ENCODE data around the gene OR51I2. TPM values are rescaled to one million over a fixed set of nuclear protein-coding genes. Genes with fewer than 3 reads are reported as not detected.

The OR51I2 gene, protein sequence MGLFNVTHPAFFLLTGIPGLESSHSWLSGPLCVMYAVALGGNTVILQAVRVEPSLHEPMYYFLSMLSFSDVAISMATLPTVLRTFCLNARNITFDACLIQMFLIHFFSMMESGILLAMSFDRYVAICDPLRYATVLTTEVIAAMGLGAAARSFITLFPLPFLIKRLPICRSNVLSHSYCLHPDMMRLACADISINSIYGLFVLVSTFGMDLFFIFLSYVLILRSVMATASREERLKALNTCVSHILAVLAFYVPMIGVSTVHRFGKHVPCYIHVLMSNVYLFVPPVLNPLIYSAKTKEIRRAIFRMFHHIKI
- total RNA-seq: not detected

DNA sequence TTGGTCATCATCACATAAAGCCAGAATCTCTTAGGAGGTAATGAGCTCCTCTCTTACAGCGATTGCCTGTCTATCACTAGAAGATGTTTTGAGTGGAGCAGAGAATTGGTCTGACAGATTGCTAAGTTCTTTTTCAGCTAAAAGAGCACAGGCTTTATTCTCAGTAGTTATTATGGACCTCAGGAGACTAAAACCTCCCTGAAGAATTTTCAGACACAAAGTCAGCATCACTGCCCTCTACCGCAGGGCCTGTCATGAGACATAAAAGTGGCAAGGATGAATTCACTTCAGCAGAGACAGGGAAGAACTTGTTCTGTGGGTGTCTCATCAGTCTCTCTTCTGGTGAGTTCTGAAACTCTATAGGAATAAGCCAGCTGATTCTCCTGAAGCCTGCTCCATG is at the start of gene OR51I2:
Gene OR51I2, plus strand, starts transcription at position 301 of the 400 bp plus-strand sequence. CDS start 4,166 bp downstream, outside the sequence.
- DNase-seq: no peak
- no peak within 1 kb of the TSS for H3K27ac ChIP-seq
- H3K4me3 ChIP-seq: no peak within 1 kb of the TSS
- H3K9ac ChIP-seq (ENCODE audit: low read depth in 2 of 2, low read length in 2 of 2): no peak within 1 kb of the TSS
- no peaks in the 10 kb centered on the region for H3K4me1 ChIP-seq
- intact Hi-C loops (cut with DNase I): no loop called here
- H3K27me3 ChIP-seq: no peaks in the 10 kb centered on the region
- H3K36me3 ChIP-seq: no peaks in the 10 kb centered on the region
- TF ChIP-seq, protein P1, sequence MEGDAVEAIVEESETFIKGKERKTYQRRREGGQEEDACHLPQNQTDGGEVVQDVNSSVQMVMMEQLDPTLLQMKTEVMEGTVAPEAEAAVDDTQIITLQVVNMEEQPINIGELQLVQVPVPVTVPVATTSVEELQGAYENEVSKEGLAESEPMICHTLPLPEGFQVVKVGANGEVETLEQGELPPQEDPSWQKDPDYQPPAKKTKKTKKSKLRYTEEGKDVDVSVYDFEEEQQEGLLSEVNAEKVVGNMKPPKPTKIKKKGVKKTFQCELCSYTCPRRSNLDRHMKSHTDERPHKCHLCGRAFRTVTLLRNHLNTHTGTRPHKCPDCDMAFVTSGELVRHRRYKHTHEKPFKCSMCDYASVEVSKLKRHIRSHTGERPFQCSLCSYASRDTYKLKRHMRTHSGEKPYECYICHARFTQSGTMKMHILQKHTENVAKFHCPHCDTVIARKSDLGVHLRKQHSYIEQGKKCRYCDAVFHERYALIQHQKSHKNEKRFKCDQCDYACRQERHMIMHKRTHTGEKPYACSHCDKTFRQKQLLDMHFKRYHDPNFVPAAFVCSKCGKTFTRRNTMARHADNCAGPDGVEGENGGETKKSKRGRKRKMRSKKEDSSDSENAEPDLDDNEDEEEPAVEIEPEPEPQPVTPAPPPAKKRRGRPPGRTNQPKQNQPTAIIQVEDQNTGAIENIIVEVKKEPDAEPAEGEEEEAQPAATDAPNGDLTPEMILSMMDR (IDR thresholded peaks at IDR 0.05): no peak
- H3K9me3 ChIP-seq: no peaks in the 10 kb centered on the region

DNA sequence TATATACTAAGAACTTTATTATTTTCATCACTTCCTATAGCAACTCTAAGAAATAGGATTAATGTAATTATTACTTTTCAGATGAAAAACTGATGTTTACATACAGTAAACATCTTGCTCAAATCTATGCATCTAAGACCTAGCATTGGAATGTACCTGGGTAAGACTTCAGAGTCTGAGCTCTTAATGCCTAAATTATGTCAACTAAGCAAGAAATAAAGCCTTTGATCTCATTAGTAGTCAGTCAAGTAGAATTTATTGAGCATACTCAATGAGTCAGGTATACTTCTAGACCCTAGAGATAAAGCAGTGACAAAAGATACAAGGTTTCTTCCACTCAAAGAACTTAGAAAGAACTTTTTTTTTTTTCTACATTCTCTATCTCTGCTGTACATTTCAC is 44.0 kb upstream of the OR51I2 start:
- Histone ChIP-seq H3K9me3 (no peaks in the 10 kb centered on the region), H3K4me1 (no peaks in the 10 kb centered on the region), H3K36me3 (no peaks in the 10 kb centered on the region), H3K27me3 (no peaks in the 10 kb centered on the region), H3K4me3 (no peak overlapping the region), H3K9ac (ENCODE audit: low read depth in 2 of 2, low read length in 2 of 2) (no peak overlapping the region), H3K27ac (no peak overlapping the region)
- no peak for DNase-seq
- TF ChIP-seq, protein P1 (IDR thresholded peaks at IDR 0.05): no peak
- intact Hi-C loops (cut with DNase I): no loop called here

DNA sequence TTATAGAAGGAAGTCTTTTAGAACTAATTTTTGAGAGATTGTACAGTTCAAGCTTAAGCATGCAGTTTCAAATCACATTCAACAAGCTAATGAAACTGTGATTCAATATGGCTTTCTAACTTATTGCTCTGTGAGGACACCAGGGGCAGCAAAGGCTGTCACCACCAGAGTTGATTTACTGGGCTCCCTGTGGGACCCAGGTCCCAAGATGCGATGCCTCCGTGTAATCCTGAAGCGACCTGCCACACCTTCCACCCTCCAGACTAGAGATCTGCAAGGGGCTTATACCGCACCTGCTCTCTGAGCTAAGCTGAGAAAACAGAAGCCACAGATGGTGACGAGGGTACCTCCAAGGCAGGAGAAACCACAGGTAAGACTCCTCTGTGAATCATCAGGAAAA is 28.1 kb upstream of the OR51I2 start:
- H3K9ac ChIP-seq (ENCODE audit: low read depth in 2 of 2, low read length in 2 of 2): no peak overlapping the region
- H3K27me3 ChIP-seq: no peaks in the 10 kb centered on the region
- no peaks in the 10 kb centered on the region for H3K9me3 ChIP-seq
- intact Hi-C loops (cut with DNase I): no loop called here
- no peaks in the 10 kb centered on the region for H3K36me3 ChIP-seq
- no peak overlapping the region for H3K27ac ChIP-seq
- no peak overlapping the region for H3K4me3 ChIP-seq
- DNase-seq: no peak
- TF ChIP-seq, protein P1 (IDR thresholded peaks at IDR 0.05): no peak
- no peaks in the 10 kb centered on the region for H3K4me1 ChIP-seq

DNA sequence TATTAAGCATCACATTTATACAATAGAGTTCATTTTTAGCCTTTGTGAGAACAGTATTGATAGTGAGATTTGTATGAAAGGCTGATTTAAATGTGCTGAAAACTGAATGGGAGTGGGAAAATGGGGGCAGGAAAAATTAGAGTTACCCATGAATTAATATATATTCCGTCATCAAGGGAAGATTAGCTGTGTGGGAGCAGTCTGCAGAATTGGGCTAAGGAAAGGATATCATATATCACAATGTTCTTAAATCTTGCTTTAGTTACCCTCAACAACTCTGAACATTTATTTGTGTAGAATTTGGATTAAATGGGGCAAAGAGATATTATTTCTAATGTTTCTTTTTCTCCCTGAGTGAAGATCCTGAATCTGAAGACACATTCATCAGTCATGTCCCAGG is 27.3 kb upstream of the OR51I2 start, which contains the start of gene OR51Q1:
Gene OR51Q1, plus strand, starts transcription at position 301 of the 400 bp plus-strand sequence. Its CDS starts 90 bp downstream, at position 391.
- TF ChIP-seq, protein P1 (IDR thresholded peaks at IDR 0.05): no peak
- Histone ChIP-seq H3K4me3 (no peak within 1 kb of the TSS), H3K27me3 (no peaks in the 10 kb centered on the region), H3K4me1 (no peaks in the 10 kb centered on the region), H3K36me3 (no peaks in the 10 kb centered on the region), H3K9me3 (no peaks in the 10 kb centered on the region), H3K9ac (ENCODE audit: low read depth in 2 of 2, low read length in 2 of 2) (no peak within 1 kb of the TSS), H3K27ac (no peak within 1 kb of the TSS)
- intact Hi-C loops (cut with DNase I): no loop called here
- no peak for DNase-seq

DNA sequence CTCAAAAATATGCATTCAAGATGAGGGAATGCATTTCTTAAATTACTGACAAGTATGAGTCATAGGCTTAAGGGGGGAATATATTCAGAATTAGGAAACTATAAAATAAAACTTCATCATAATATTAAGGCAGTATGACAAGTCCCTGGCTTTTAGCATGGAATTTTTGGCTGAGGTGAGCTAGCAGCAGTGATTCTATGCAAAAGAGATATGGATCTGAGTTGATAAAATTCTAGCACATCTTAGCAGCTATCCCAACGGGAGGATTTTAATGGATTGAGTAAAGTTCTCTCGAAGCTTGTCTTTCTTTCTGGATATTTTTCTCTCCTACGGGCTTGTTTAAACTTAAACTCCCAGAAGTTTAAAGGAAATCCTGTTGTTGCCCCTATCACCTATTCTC is 26.0 kb upstream of the OR51I2 start:
- Histone ChIP-seq H3K9me3 (no peaks in the 10 kb centered on the region), H3K9ac (ENCODE audit: low read depth in 2 of 2, low read length in 2 of 2) (no peak overlapping the region), H3K27me3 (no peaks in the 10 kb centered on the region), H3K4me3 (no peak overlapping the region), H3K36me3 (no peaks in the 10 kb centered on the region), H3K4me1 (no peaks in the 10 kb centered on the region), H3K27ac (no peak overlapping the region)
- TF ChIP-seq, protein P1 (IDR thresholded peaks at IDR 0.05): no peak
- intact Hi-C loops (cut with DNase I): no loop called here
- no peak for DNase-seq
